ENCODE results near the gene ARPC3.
"Not testable (repeated sequence)": the region's sequence is repeated elsewhere in the genome, so short reads cannot be mapped to it uniquely, and the experiment has no call there.

- not testable (repeated sequence) for TF ChIP-seq CTCF, POLR2A (IDR thresholded peaks at IDR 0.05)
Measured at GRCh38 chr12:110405126-110405662, 44.9 kb downstream of the ARPC3 start.

All from body of pancreas (tissue), 4 donors.